Vagina (tissue), 2 donors: ENCODE measurements around the gene AFG3L2.
A peak's percentile ranks its signal among the peaks of the same experiment; 100 is the strongest.

Experiments used
- POLR2A ChIP-seq, 2 donors: fragments of 450-650 bp; IDR thresholded peaks; one replicate each; pipeline ENCODE4 v1.6.1; 2017; ENCODE audit warnings: antibody characterized with exemption in 2 of 2, mild to moderate bottlenecking in 2 of 2, moderate library complexity in 2 of 2
- POLR2AphosphoS5 ChIP-seq, 2 donors: sonication (generic); formaldehyde crosslinking; IDR thresholded peaks; one replicate each; pipeline ENCODE4 v1.9.0; 2017; ENCODE audit warnings: antibody characterized with exemption in 2 of 2, mild to moderate bottlenecking in 2 of 2, low read depth in 1 of 2; ENCODE audit not compliant: insufficient read depth in 1 of 2
- TF ChIP-seq, protein P1 (sequence below), 3 experiments: fragments of 450-650 bp in 2 of 3; fragments of 200-600 bp in 1 of 3; sonication (generic) in 1 of 3; IDR thresholded peaks; one replicate each; pipeline ENCODE4 v1.5.1; 2017 to 2019; ENCODE audit warnings: antibody characterized with exemption in 3 of 3, mild to moderate bottlenecking in 2 of 3, moderate library complexity in 2 of 3

DNA sequence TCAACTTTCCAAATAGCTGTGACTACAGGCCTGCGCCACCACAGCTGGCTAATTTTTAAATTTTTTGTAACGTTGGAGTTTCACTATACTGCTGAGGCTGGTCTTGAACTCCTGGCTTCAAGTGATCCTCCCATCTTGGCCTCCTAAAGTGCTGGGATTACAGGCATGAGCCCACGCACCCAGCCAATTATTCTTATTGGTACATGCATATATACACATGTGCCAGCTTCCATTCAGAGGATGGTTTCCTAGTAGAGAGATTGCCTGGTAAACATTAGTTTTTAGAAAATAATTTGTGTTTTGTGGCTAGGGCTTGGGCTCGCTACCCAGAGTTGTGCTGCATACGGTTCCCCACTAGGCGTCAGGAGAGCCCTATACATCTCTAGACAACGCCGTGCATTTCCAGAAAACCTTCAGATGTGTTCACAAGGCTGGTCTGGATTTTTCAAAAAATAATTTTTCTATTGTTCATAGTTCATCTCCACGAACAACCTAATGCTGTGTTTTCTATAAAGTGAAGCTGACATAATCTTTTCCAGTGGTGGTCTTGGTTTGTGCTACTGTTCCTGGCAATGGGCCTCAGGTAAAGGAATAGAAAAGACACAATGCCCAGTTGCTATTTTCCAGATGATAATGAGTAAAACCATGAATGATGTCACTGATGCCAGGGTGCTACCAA is 14.6 kb upstream of the AFG3L2 start:
- TF ChIP-seq POLR2A (IDR thresholded peaks at IDR 0.05) = no peak
- TF ChIP-seq, protein P1, sequence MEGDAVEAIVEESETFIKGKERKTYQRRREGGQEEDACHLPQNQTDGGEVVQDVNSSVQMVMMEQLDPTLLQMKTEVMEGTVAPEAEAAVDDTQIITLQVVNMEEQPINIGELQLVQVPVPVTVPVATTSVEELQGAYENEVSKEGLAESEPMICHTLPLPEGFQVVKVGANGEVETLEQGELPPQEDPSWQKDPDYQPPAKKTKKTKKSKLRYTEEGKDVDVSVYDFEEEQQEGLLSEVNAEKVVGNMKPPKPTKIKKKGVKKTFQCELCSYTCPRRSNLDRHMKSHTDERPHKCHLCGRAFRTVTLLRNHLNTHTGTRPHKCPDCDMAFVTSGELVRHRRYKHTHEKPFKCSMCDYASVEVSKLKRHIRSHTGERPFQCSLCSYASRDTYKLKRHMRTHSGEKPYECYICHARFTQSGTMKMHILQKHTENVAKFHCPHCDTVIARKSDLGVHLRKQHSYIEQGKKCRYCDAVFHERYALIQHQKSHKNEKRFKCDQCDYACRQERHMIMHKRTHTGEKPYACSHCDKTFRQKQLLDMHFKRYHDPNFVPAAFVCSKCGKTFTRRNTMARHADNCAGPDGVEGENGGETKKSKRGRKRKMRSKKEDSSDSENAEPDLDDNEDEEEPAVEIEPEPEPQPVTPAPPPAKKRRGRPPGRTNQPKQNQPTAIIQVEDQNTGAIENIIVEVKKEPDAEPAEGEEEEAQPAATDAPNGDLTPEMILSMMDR (IDR thresholded peaks at IDR 0.05) = peak; percentile 82 to 91 (median 83)
- TF ChIP-seq POLR2AphosphoS5 (IDR thresholded peaks at IDR 0.05; ENCODE audit: insufficient read depth in 1 of 2, low read depth in 1 of 2) = no peak
